ENCODE results near the gene RNF133.

- TF ChIP-seq POLR2AphosphoS5 (IDR thresholded peaks at IDR 0.05) (no peak), POLR2A (IDR thresholded peaks at IDR 0.05) (no peak)
Observed at GRCh38 chr7:122724366-122724765, 25.4 kb upstream of the RNF133 start.
